ENCODE data around the gene OR11H6.
"Not testable (repeated sequence)": the region's sequence is repeated elsewhere in the genome, so short reads cannot be mapped to it uniquely, and the experiment has no call there.

DNA sequence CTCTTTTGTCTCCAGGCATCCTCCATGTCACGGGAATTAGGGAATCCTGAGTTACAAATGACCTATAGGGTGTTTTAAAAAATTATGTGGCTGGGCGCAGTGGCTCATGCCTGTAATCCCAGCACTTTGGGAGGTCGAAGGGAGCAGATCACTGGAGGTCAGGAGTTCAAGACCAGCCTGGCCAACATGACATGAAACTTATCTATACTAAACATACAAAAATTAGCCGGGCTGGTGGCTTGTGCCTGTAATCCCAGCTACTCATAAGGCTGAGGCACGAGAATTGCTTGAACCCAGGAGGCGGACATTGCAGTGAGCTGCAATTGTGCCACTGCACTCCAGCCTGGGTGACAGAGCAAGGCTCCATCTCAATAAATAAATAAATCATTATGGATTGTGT, 28.3 kb upstream of the OR11H6 start:
- TF ChIP-seq, protein P1, sequence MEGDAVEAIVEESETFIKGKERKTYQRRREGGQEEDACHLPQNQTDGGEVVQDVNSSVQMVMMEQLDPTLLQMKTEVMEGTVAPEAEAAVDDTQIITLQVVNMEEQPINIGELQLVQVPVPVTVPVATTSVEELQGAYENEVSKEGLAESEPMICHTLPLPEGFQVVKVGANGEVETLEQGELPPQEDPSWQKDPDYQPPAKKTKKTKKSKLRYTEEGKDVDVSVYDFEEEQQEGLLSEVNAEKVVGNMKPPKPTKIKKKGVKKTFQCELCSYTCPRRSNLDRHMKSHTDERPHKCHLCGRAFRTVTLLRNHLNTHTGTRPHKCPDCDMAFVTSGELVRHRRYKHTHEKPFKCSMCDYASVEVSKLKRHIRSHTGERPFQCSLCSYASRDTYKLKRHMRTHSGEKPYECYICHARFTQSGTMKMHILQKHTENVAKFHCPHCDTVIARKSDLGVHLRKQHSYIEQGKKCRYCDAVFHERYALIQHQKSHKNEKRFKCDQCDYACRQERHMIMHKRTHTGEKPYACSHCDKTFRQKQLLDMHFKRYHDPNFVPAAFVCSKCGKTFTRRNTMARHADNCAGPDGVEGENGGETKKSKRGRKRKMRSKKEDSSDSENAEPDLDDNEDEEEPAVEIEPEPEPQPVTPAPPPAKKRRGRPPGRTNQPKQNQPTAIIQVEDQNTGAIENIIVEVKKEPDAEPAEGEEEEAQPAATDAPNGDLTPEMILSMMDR (conservative IDR thresholded peaks at IDR 0.05 in 1 of 2, IDR thresholded peaks at IDR 0.05 in 1 of 2; ENCODE audit: extremely low read depth in 1 of 2, insufficient read depth in 1 of 2, low read depth in 1 of 2, low read length in 2 of 2) = not testable (repeated sequence)
- not testable (repeated sequence) for TF ChIP-seq EZH2 (IDR thresholded peaks at IDR 0.05; ENCODE audit: borderline replicate concordance, low read length)
